GM23338 (cell line): ENCODE data around the gene CDKN1A. TPM values are rescaled to one million over a fixed set of nuclear protein-coding genes. Genes with fewer than 3 reads are reported as not detected.

ENCODE experiments used
- ATAC-seq: fragments of 200-7000 bp; cut with Tn5 transposase; 3 replicates; pipeline ENCODE4 v1.9.1; 2020
- DNase-seq: peaks from one replicate; pipeline ENCODE4 v3.0.0-alpha.2; 2015; ENCODE audit warnings: low spot score
- H2AFZ ChIP-seq: fragments of 200-600 bp; sonication (generic); 2 replicates; pipeline ENCODE4 v1.8.0; 2016; ENCODE audit warnings: antibody characterized with exemption, mild to moderate bottlenecking, moderate library complexity
- H3F3A ChIP-seq: fragments of 200-600 bp; sonication (generic); replicated peaks from 2 replicates; pipeline ENCODE4 v1.8.0; 2017; ENCODE audit warnings: antibody characterized with exemption, mixed run types, low read depth
- H3K27ac ChIP-seq: fragments of 200-600 bp; sonication (generic); 2 replicates; pipeline ENCODE4 v1.6.1; 2016; ENCODE audit warnings: low read depth
- H3K27me3 ChIP-seq: fragments of 200-600 bp; sonication (generic); 2 replicates; pipeline ENCODE4 v1.8.0; 2016; ENCODE audit warnings: mild to moderate bottlenecking, mixed run types, moderate library complexity; ENCODE audit not compliant: insufficient read depth
- H3K36me3 ChIP-seq: fragments of 200-600 bp; sonication (generic); 2 replicates; pipeline ENCODE4 v1.8.0; 2016; ENCODE audit warnings: mild to moderate bottlenecking; ENCODE audit not compliant: insufficient read depth
- H3K4me1 ChIP-seq: fragments of 200-600 bp; sonication (generic); 2 replicates; pipeline ENCODE4 v1.8.0; 2016; ENCODE audit warnings: mild to moderate bottlenecking, moderate library complexity; ENCODE audit not compliant: insufficient read depth
- H3K4me2 ChIP-seq: fragments of 200-600 bp; sonication (generic); 2 replicates; pipeline ENCODE4 v1.7.1; 2017; ENCODE audit warnings: mixed run types
- H3K4me3 ChIP-seq: fragments of 200-600 bp; sonication (generic); 2 replicates; pipeline ENCODE4 v1.6.1; 2016; ENCODE audit warnings: mixed run types
- H3K79me2 ChIP-seq: fragments of 200-600 bp; sonication (generic); replicated peaks from 2 replicates; pipeline ENCODE4 v1.8.0; 2017; ENCODE audit warnings: mild to moderate bottlenecking; ENCODE audit not compliant: insufficient read depth
- H3K9me2 ChIP-seq: fragments of 200-600 bp; sonication (generic); 2 replicates; pipeline ENCODE4 v1.8.0; 2017; ENCODE audit not compliant: insufficient read depth
- H4K20me1 ChIP-seq: fragments of 200-600 bp; sonication (generic); replicated peaks from 2 replicates; pipeline ENCODE4 v1.8.0; 2017; ENCODE audit warnings: mild to moderate bottlenecking; ENCODE audit not compliant: insufficient read depth
- H3K27ac Mint-ChIP-seq: 2 replicates; pipeline ENCODE4 v1.8.0; 2020; ENCODE audit warnings: inconsistent platforms, mild to moderate bottlenecking, moderate library complexity, mixed read lengths
- H3K27me3 Mint-ChIP-seq: 3 replicates; pipeline ENCODE4 v1.8.0; 2022; ENCODE audit warnings: low read depth, mild to moderate bottlenecking, moderate library complexity, mixed read lengths, inconsistent platforms; ENCODE audit not compliant: insufficient read depth, poor library complexity
- H3K36me3 Mint-ChIP-seq: 3 replicates; pipeline ENCODE4 v1.8.0; 2021; ENCODE audit warnings: low read depth, mild to moderate bottlenecking, inconsistent platforms, moderate library complexity, mixed read lengths
- H3K4me1 Mint-ChIP-seq: 3 replicates; pipeline ENCODE4 v1.8.0; 2020; ENCODE audit warnings: mild to moderate bottlenecking, inconsistent platforms, mixed read lengths
- H3K4me3 Mint-ChIP-seq: 3 replicates; pipeline ENCODE4 v1.8.0; 2021; ENCODE audit warnings: moderate library complexity, mild to moderate bottlenecking, inconsistent platforms, mixed read lengths
- H3K9me3 Mint-ChIP-seq: 3 replicates; pipeline ENCODE4 v1.8.0; 2020; ENCODE audit warnings: moderate library complexity, mild to moderate bottlenecking, inconsistent platforms, mixed read lengths
- CREB1 ChIP-seq: fragments of 250-450 bp; sonication (Bioruptor Pico); IDR thresholded peaks from 2 replicates; pipeline ENCODE4 v1.5.0; 2020; ENCODE audit warnings: low read depth, mild to moderate bottlenecking, moderate library complexity
- ETS1 ChIP-seq: IDR thresholded peaks from 2 replicates; pipeline ENCODE4 v1.6.1; 2016; ENCODE audit warnings: antibody characterized with exemption
- EZH2 ChIP-seq: fragments of 200-600 bp; sonication (generic); IDR thresholded peaks from one replicate; pipeline ENCODE4 v1.8.0; 2017; ENCODE audit warnings: antibody characterized with exemption, mild to moderate bottlenecking, low read depth; ENCODE audit not compliant: unreplicated experiment
- EZH2phosphoT487 ChIP-seq: fragments of 200-600 bp; sonication (generic); IDR thresholded peaks from one replicate; pipeline ENCODE4 v1.8.1; 2018; ENCODE audit warnings: antibody characterized with exemption; ENCODE audit not compliant: unreplicated experiment
- JUNB ChIP-seq: IDR thresholded peaks from one replicate; pipeline ENCODE4 v1.6.1; 2016; ENCODE audit warnings: antibody characterized with exemption; ENCODE audit not compliant: unreplicated experiment
- NANOG ChIP-seq: IDR thresholded peaks from 2 replicates; pipeline ENCODE4 v1.6.1; 2016; ENCODE audit warnings: antibody characterized with exemption, borderline replicate concordance
- POLR2AphosphoS5 ChIP-seq: IDR thresholded peaks from 2 replicates; pipeline ENCODE4 v1.6.1; 2016; ENCODE audit warnings: antibody characterized with exemption, low read depth
- REST ChIP-seq: IDR thresholded peaks from one replicate; pipeline ENCODE4 v1.6.1; 2018; ENCODE audit warnings: antibody characterized with exemption; ENCODE audit not compliant: unreplicated experiment
- STAT1 ChIP-seq: IDR thresholded peaks from one replicate; pipeline ENCODE4 v1.6.1; 2016; ENCODE audit warnings: antibody characterized with exemption; ENCODE audit not compliant: unreplicated experiment
- ZNF114 ChIP-seq: fragments of 250-450 bp; sonication (Bioruptor Pico); IDR thresholded peaks from 2 replicates; pipeline ENCODE4 v1.5.0; 2020; ENCODE audit warnings: mild to moderate bottlenecking, moderate library complexity
- ZNF331 ChIP-seq: fragments of 250-450 bp; sonication (Bioruptor Pico); IDR thresholded peaks from 2 replicates; pipeline ENCODE4 v1.5.0; 2020; ENCODE audit warnings: low read depth, mild to moderate bottlenecking, moderate library complexity
- ZNF462 ChIP-seq: fragments of 250-450 bp; sonication (Bioruptor Pico); IDR thresholded peaks from 2 replicates; pipeline ENCODE4 v1.5.0; 2020; ENCODE audit warnings: mild to moderate bottlenecking, moderate library complexity
- polyA plus RNA-seq: library from polyadenylated mRNA; unstranded; fragments of >200 nt; fragmentation: Nextera tagmentation; extraction: Ambion mirVana; gene quantifications from 2 replicates; pipeline ENCODE4 v1.2.1, GENCODE V29; 2016
- total RNA-seq: library from RNA; depleted of rRNA; stranded (reverse); fragments of >200 nt; shearing (Covaris generic); gene quantifications from 2 replicates; pipeline ENCODE4 v1.2.3, GENCODE V29; 2014

CDKN1A gene
- total and polyA plus RNA-seq, 2 experiments from 2014 or later: 31.5 to 45.6 TPM

GRCh38 chr6:36718560-36718959 is 40.0 kb downstream of the CDKN1A start:
- Histone ChIP-seq H2AFZ (no peak overlapping the region), H4K20me1 (no peaks in the 10 kb centered on the region), H3K4me2 (no peak overlapping the region), H3K9me2 (no peaks in the 10 kb centered on the region), H3F3A (no peaks in the 10 kb centered on the region), H3K79me2 (no peaks in the 10 kb centered on the region), H3K27me3 (no peaks in the 10 kb centered on the region), H3K4me3 (no peak overlapping the region), H3K27ac (no peak overlapping the region), H3K36me3 (no peaks in the 10 kb centered on the region), H3K4me1 (no peaks in the 10 kb centered on the region)
- no peak for TF ChIP-seq REST
- TF ChIP-seq ZNF331 (CRISPR knock-in tag): no peak
- Mint-ChIP-seq H3K27me3 (no peaks in the 10 kb centered on the region), H3K4me1 (no peaks in the 10 kb centered on the region; the same call in 2 of the 3 replicates), H3K27ac (no peak overlapping the region), H3K9me3 (no peaks in the 10 kb centered on the region), H3K36me3 (no peaks in the 10 kb centered on the region), H3K4me3 (no peak overlapping the region)
- ATAC-seq (no peak), DNase-seq (no peak)

GRCh38 chr6:36719126-36719525 is 40.6 kb downstream of the CDKN1A start:
- H3K27ac ChIP-seq: no peak overlapping the region
- DNase-seq: no peak
- H3K4me3 Mint-ChIP-seq: no peak overlapping the region
- no peak overlapping the region for H2AFZ ChIP-seq
- H3K4me1 ChIP-seq: no peaks in the 10 kb centered on the region
- H3K4me2 ChIP-seq: no peak overlapping the region
- H3K27me3 Mint-ChIP-seq: no peaks in the 10 kb centered on the region
- no peaks in the 10 kb centered on the region; the same call in 2 of the 3 replicates for H3K4me1 Mint-ChIP-seq
- H3K27me3 ChIP-seq: no peaks in the 10 kb centered on the region
- no peak for ATAC-seq
- no peaks in the 10 kb centered on the region for H3K9me3 Mint-ChIP-seq
- H4K20me1 ChIP-seq: no peaks in the 10 kb centered on the region
- no peaks in the 10 kb centered on the region for H3K9me2 ChIP-seq
- no peaks in the 10 kb centered on the region for H3F3A ChIP-seq
- H3K36me3 Mint-ChIP-seq: no peaks in the 10 kb centered on the region
- H3K79me2 ChIP-seq: no peaks in the 10 kb centered on the region
- no peaks in the 10 kb centered on the region for H3K36me3 ChIP-seq
- no peak overlapping the region for H3K4me3 ChIP-seq
- H3K27ac Mint-ChIP-seq: no peak overlapping the region
- TF ChIP-seq STAT1 (no peak), NANOG (no peak), EZH2phosphoT487 (no peak), ETS1 (no peak), EZH2 (no peak), JUNB (no peak), ZNF114 (CRISPR knock-in tag) (no peak), ZNF331 (CRISPR knock-in tag) (no peak), CREB1 (CRISPR knock-in tag) (no peak), POLR2AphosphoS5 (no peak), ZNF462 (CRISPR knock-in tag) (no peak)
